ENCODE data around the gene RASGRF2. TPM values are rescaled to one million over a fixed set of nuclear protein-coding genes. Genes with fewer than 3 reads are reported as not detected.

Gene RASGRF2
- total and polyA plus RNA-seq, 2 of the 13 experiments (the other 11 are each of a cell fraction or from before 2014, with no cell fraction given): 23.6 to 29.0 TPM

DNA sequence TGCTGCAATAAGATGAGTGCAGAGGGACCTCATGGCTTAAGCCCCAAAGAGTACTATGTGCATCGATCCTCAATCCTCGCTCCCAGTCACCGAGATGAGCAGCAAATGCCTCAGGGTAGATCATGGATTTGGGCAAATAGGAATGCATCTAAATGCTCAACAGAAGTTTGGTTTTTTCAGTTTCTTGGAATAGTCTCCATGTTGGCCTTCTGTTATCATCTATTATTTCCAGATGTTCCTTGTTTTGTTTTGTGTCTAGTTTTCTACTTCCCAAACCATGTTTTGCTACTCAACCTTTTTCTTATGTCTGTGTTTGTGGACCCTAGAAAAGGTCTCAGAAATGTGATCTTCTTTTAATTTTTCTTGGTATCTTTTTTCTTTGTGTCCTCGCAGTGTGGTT is 43.5 kb upstream of the RASGRF2 start:
- FAIRE-seq (no peak), DNase-seq (ENCODE audit: low spot score) (no peak), ATAC-seq (no peak)
- Histone ChIP-seq H3K27me3 (ENCODE audit: control insufficient read depth in 1 of 2, insufficient read depth in 2 of 2, low read length in 2 of 2) (peaks cover 0 to 1% of the 10 kb centered on the region in 2 experiments; a peak in 1 of 5 replicates), H3K9ac (ENCODE audit: insufficient read depth, low read depth, low read length) (no peak overlapping the region), H2AFZ (ENCODE audit: low read length) (no peak overlapping the region), H3K4me1 (ENCODE audit: insufficient read depth, low read length) (no peaks in the 10 kb centered on the region), H3K79me2 (ENCODE audit: insufficient read depth, low read length) (no peaks in the 10 kb centered on the region), H3K27ac (ENCODE audit: extremely low read length, insufficient read depth, low read length) (no peak overlapping the region), H3K9me3 (ENCODE audit: low read length) (no peaks in the 10 kb centered on the region; the same call in 1 of the 2 replicates), H3K4me3 (replicated peaks in 1 of 3; ENCODE audit: insufficient read depth in 1 of 3, low read depth in 2 of 3, low read length in 3 of 3) (no peak overlapping the region), H3K36me3 (replicated peaks in 1 of 2; ENCODE audit: control insufficient read depth in 1 of 2, insufficient read depth in 2 of 2, low read length in 2 of 2) (no peaks in the 10 kb centered on the region), H3K4me2 (ENCODE audit: low read depth, low read length) (no peak overlapping the region), H4K20me1 (ENCODE audit: insufficient read depth, low read length) (no peaks in the 10 kb centered on the region)
- ChIA-PET POLR2A (no interaction called here), CTCF (ENCODE audit: low intra/inter-chr PET ratio, low total read pairs) (no interaction called here)
- in situ Hi-C loops (cut with HindIII; ENCODE audit: extremely low pct_ligation_motif_present, low pct_unique_long_range_greater_than_20kb) (no loop called here), intact Hi-C loops (cut with micrococcal nuclease; ENCODE audit: unreplicated experiment) (no loop called here)
- WGBS (ENCODE audit: low lambda C conversion rate): 74% methylated on average over 4 of the region's 4 CpGs
- no peak for TF ChIP-seq SETDB1 (CRISPR knock-in tag; IDR thresholded peaks at IDR 0.05; ENCODE audit: borderline replicate concordance)
- TF ChIP-seq ZNF264 (CRISPR knock-in tag; IDR thresholded peaks at IDR 0.05): no peak
- TF ChIP-seq ZNF343 (CRISPR knock-in tag; IDR thresholded peaks at IDR 0.05): no peak
- TF ChIP-seq NBN (conservative IDR thresholded peaks at IDR 0.05): no peak
- no peak for TF ChIP-seq NR1H2 (CRISPR knock-in tag; IDR thresholded peaks at IDR 0.05; ENCODE audit: borderline replicate concordance, low read depth)
- TF ChIP-seq ZNF7 (CRISPR knock-in tag; IDR thresholded peaks at IDR 0.05): no peak
- no peak for TF ChIP-seq ZNF879 (CRISPR knock-in tag; IDR thresholded peaks at IDR 0.05)
- TF ChIP-seq NFE2L1 (CRISPR knock-in tag; IDR thresholded peaks at IDR 0.05; ENCODE audit: borderline replicate concordance): no peak
- no peak for TF ChIP-seq ERF (CRISPR knock-in tag; IDR thresholded peaks at IDR 0.05)
- TF ChIP-seq ZNF550 (CRISPR knock-in tag; IDR thresholded peaks at IDR 0.05; ENCODE audit: borderline replicate concordance): no peak
- no peak for TF ChIP-seq SKIL (CRISPR knock-in tag; IDR thresholded peaks at IDR 0.05; ENCODE audit: borderline replicate concordance)
- TF ChIP-seq ZNF674 (CRISPR knock-in tag; IDR thresholded peaks at IDR 0.05; ENCODE audit: low read depth): no peak
- no peak for TF ChIP-seq PRMT3 (CRISPR knock-in tag; IDR thresholded peaks at IDR 0.05; ENCODE audit: borderline replicate concordance, low read depth)
- no peak for TF ChIP-seq SKI (IDR thresholded peaks at IDR 0.05; ENCODE audit: partially characterized antibody)
- TF ChIP-seq MIER2 (CRISPR knock-in tag; IDR thresholded peaks at IDR 0.05): no peak
- TF ChIP-seq HOXA9 (CRISPR knock-in tag; IDR thresholded peaks at IDR 0.05; ENCODE audit: borderline replicate concordance): no peak
- no peak for TF ChIP-seq PHF5A (CRISPR knock-in tag; IDR thresholded peaks at IDR 0.05; ENCODE audit: low read depth, unreplicated experiment)
- no TSS peak for BruUV-seq (replicated peaks)

Measured in HepG2 (cell line).